GM12891 (cell line): ENCODE data around the gene ASPHD2.

Experiments used
- POLR2A ChIP-seq: IDR thresholded peaks from 2 replicates; pipeline ENCODE4 v1.6.1; 2011; ENCODE audit warnings: low read depth, low read length, control low read depth
- POLR2AphosphoS5 ChIP-seq: IDR thresholded peaks from 2 replicates; pipeline ENCODE4 v1.6.1; 2011; ENCODE audit warnings: low read depth, low read length, control low read depth
- TAF1 ChIP-seq: IDR thresholded peaks from 2 replicates; pipeline ENCODE4 v1.6.1; 2011; ENCODE audit warnings: low read depth, low read length, control low read depth

- TF ChIP-seq POLR2A, result no peak
- no peak for TF ChIP-seq POLR2AphosphoS5
- TF ChIP-seq TAF1, result no peak
These were observed 12.3 kb upstream of the ASPHD2 start for GRCh38 chr22:26416670-26417276.
